SIG-M5 treated with dmso at 0.1 percent for 504 hours (cell line): ENCODE measurements around the gene AP2A2.

Source experiments
- DNase-seq: peaks from one replicate; lab custom pipeline; 2025; ENCODE audit not compliant: unreplicated experiment; lab: John Stamatoyannopoulos, UW

Gene AP2A2

GRCh38 chr11:1026641-1027482, 101.2 kb downstream of the AP2A2 start:
- DNase-seq: no peak

GRCh38 chr11:1027483-1028290, 102.0 kb downstream of the AP2A2 start:
- DNase-seq: no peak

GRCh38 chr11:1028291-1028540, 102.5 kb downstream of the AP2A2 start:
- DNase-seq: no peak

- DNase-seq: no peak
Measured at GRCh38 chr11:1028616-1029015, 102.9 kb downstream of the AP2A2 start.

GRCh38 chr11:1029051-1029450, 103.4 kb downstream of the AP2A2 start:
- DNase-seq: no peak

- no peak for DNase-seq
Measured at GRCh38 chr11:1029654-1030053, 104.0 kb downstream of the AP2A2 start.

GRCh38 chr11:1030086-1030485, 104.4 kb downstream of the AP2A2 start:
- DNase-seq: no peak

GRCh38 chr11:1030556-1030955, 104.9 kb downstream of the AP2A2 start:
- DNase-seq: no peak

- DNase-seq: no peak
Measured at GRCh38 chr11:1031121-1031899, 105.6 kb downstream of the AP2A2 start.

- DNase-seq: no peak
Measured at GRCh38 chr11:1032310-1032891, 106.7 kb downstream of the AP2A2 start.

GRCh38 chr11:1033016-1033798, 107.5 kb downstream of the AP2A2 start:
- DNase-seq: no peak

- no peak for DNase-seq
Measured at GRCh38 chr11:1034001-1034400, 108.3 kb downstream of the AP2A2 start.

- no peak for DNase-seq
Measured at GRCh38 chr11:1034456-1035295, 109.0 kb downstream of the AP2A2 start.

GRCh38 chr11:1035577-1036283, 110.1 kb downstream of the AP2A2 start:
- no peak for DNase-seq

- DNase-seq: no peak
Measured at GRCh38 chr11:1036303-1036923, 110.7 kb downstream of the AP2A2 start, which contains the start of gene MUC6. Gene MUC6 (minus strand): TSS chr11:1036718. CDS start chr11:1036655, 63 bp downstream.

- no peak for DNase-seq
Measured at GRCh38 chr11:1036931-1037330, 111.3 kb downstream of the AP2A2 start.

GRCh38 chr11:1037506-1038055, 111.9 kb downstream of the AP2A2 start:
- DNase-seq: no peak

- no peak for DNase-seq
Measured at GRCh38 chr11:1038361-1038760, 112.7 kb downstream of the AP2A2 start.
